IMR-90 (cell line): Measurements from ENCODE around the gene PI16. TPM values are rescaled to one million over a fixed set of nuclear protein-coding genes. Genes with fewer than 3 reads are reported as not detected.

Experiments
- ATAC-seq: fragments of 200-7000 bp; cut with Tn5 transposase; 2 replicates; pipeline ENCODE4 v1.9.1; 2020; ENCODE audit warnings: low read depth, mild to moderate bottlenecking, moderate library complexity
- BruUV-seq: library from RNA; stranded (reverse); fragments of 400-500 nt; replicated peaks from 2 replicates; lab custom pipeline; 2021; lab: Mats Ljungman, UMichigan
- CTCF ChIA-PET: fragments of 300-600 bp; formaldehyde crosslinking; extraction: SDS; loops from one replicate; lab custom pipeline; 2021; ENCODE audit warnings: antibody characterized with exemption; lab: Yijun Ruan, JAX
- POLR2A ChIA-PET: fragments of 300-600 bp; sonication (Branson Sonifier 250); formaldehyde crosslinking; loops from one replicate; lab custom pipeline; 2022; ENCODE audit warnings: antibody characterized with exemption; ENCODE audit not compliant: unreplicated experiment; lab: Charles Lee
- DNase-seq: peaks from one replicate; pipeline ENCODE4 v3.0.0; 2013
- H2AFZ ChIP-seq: replicated peaks from 2 replicates; pipeline ENCODE3; 2013; ENCODE audit warnings: low read length, mild to moderate bottlenecking; ENCODE audit not compliant: poor library complexity
- H2AK5ac ChIP-seq: 2 replicates; pipeline ENCODE4 v1.6.1; 2013; ENCODE audit warnings: low read depth, low read length, inconsistent platforms
- H2AK9ac ChIP-seq: replicated peaks from 2 replicates; pipeline ENCODE3; 2013; ENCODE audit warnings: mild to moderate bottlenecking, low read depth, low read length, moderate library complexity; ENCODE audit not compliant: poor library complexity
- H2BK120ac ChIP-seq: 2 replicates; pipeline ENCODE4 v1.6.1; 2013; ENCODE audit warnings: low read depth, low read length, inconsistent platforms
- H2BK15ac ChIP-seq: 3 replicates; pipeline ENCODE4 v1.6.1; 2013; ENCODE audit warnings: low read depth, low read length, inconsistent platforms
- H2BK20ac ChIP-seq: 2 replicates; pipeline ENCODE4 v1.6.1; 2013; ENCODE audit warnings: low read depth, mild to moderate bottlenecking, inconsistent platforms, low read length, moderate library complexity
- H2BK5ac ChIP-seq: 2 replicates; pipeline ENCODE4 v1.6.1; 2013; ENCODE audit warnings: mild to moderate bottlenecking, low read depth, low read length, inconsistent platforms; ENCODE audit not compliant: poor library complexity, severe bottlenecking
- H3K14ac ChIP-seq: replicated peaks from 2 replicates; pipeline ENCODE4 v1.6.1; 2013; ENCODE audit warnings: low read depth, low read length, inconsistent platforms
- H3K18ac ChIP-seq: 2 replicates; pipeline ENCODE4 v1.6.1; 2013; ENCODE audit warnings: low read depth, low read length, control low read depth
- H3K23ac ChIP-seq: 2 replicates; pipeline ENCODE4 v1.6.1; 2013; ENCODE audit warnings: low read depth, low read length, inconsistent platforms
- H3K27ac ChIP-seq: 2 replicates; pipeline ENCODE4 v1.5.1; 2013; ENCODE audit warnings: mild to moderate bottlenecking, control low read depth, low read length; ENCODE audit not compliant: insufficient read depth
- H3K27me3 ChIP-seq: 2 replicates; pipeline ENCODE4 v1.6.1; 2013; ENCODE audit warnings: low read length; ENCODE audit not compliant: control insufficient read depth, insufficient read depth
- H3K36me3 ChIP-seq: 2 replicates; pipeline ENCODE4 v1.6.1; 2013; ENCODE audit warnings: low read length, mixed read lengths; ENCODE audit not compliant: control insufficient read depth, insufficient read depth
- H3K4ac ChIP-seq: 2 replicates; pipeline ENCODE4 v1.6.1; 2013; ENCODE audit warnings: low read depth, low read length, inconsistent platforms
- H3K4me1 ChIP-seq: 2 replicates; pipeline ENCODE4 v1.6.1; 2013; ENCODE audit warnings: low read length, mixed read lengths; ENCODE audit not compliant: control insufficient read depth, insufficient read depth
- H3K4me2 ChIP-seq: 2 replicates; pipeline ENCODE4 v1.6.1; 2013; ENCODE audit warnings: low read depth, mild to moderate bottlenecking, control low read depth, low read length, moderate library complexity
- H3K4me3 ChIP-seq: 2 replicates; pipeline ENCODE4 v1.5.1; 2013; ENCODE audit warnings: low read depth, mild to moderate bottlenecking, control low read depth, low read length, moderate library complexity; ENCODE audit not compliant: insufficient read depth
- H3K56ac ChIP-seq: 2 replicates; pipeline ENCODE4 v1.6.1; 2013; ENCODE audit warnings: low read length, inconsistent platforms; ENCODE audit not compliant: insufficient read depth; ENCODE audit errors: extremely low read depth
- H3K79me1 ChIP-seq, 2 experiments: 2 replicates each; pipeline ENCODE4 v1.6.1; 2013; ENCODE audit warnings: low read length in 2 of 2, inconsistent platforms in 1 of 2, low read depth in 1 of 2
- H3K9ac ChIP-seq: 2 replicates; pipeline ENCODE4 v1.6.1; 2013; ENCODE audit warnings: low read depth, low read length, control low read depth
- H3K9me1 ChIP-seq: 2 replicates; pipeline ENCODE4 v1.6.1; 2013; ENCODE audit warnings: low read length, inconsistent platforms; ENCODE audit not compliant: insufficient read depth
- H3K9me3 ChIP-seq: 2 replicates; pipeline ENCODE4 v1.6.1; 2013; ENCODE audit warnings: low read length; ENCODE audit not compliant: control insufficient read depth, insufficient read depth
- H4K20me1 ChIP-seq: 2 replicates; pipeline ENCODE4 v1.6.1; 2013; ENCODE audit warnings: low read length, inconsistent platforms; ENCODE audit not compliant: insufficient read depth
- H4K5ac ChIP-seq: 2 replicates; pipeline ENCODE4 v1.6.1; 2013; ENCODE audit warnings: mild to moderate bottlenecking, low read depth, low read length, control low read depth
- H4K8ac ChIP-seq, 2 experiments: 2 replicates each; pipeline ENCODE4 v1.6.1; 2013; ENCODE audit warnings: low read depth in 2 of 2, low read length in 2 of 2, control low read depth in 1 of 2, inconsistent platforms in 1 of 2
- H4K91ac ChIP-seq: 2 replicates; pipeline ENCODE4 v1.6.1; 2013; ENCODE audit warnings: low read depth, low read length, inconsistent platforms; ENCODE audit not compliant: insufficient read depth
- CEBPB ChIP-seq: IDR thresholded peaks from 2 replicates; pipeline ENCODE4 v1.6.1; 2012; ENCODE audit warnings: low read depth, low read length, improper control_type of control experiment
- MXI1 ChIP-seq: IDR thresholded peaks from 2 replicates; pipeline ENCODE4 v1.6.1; 2012; ENCODE audit warnings: low read depth, mild to moderate bottlenecking, low read length, moderate library complexity, borderline replicate concordance
- NFE2L2 ChIP-seq: fragments of 150-350 bp; IDR thresholded peaks from 2 replicates; pipeline ENCODE4 v1.6.1; 2016; ENCODE audit warnings: low read depth, mild to moderate bottlenecking, low read length
- POLR2A ChIP-seq: IDR thresholded peaks from 2 replicates; pipeline ENCODE4 v1.6.1; 2012; ENCODE audit warnings: mild to moderate bottlenecking, low read depth, low read length
- RAD21 ChIP-seq: IDR thresholded peaks from 2 replicates; pipeline ENCODE4 v1.6.1; 2012; ENCODE audit warnings: low read length, improper control_type of control experiment
- RCOR1 ChIP-seq: IDR thresholded peaks from 2 replicates; pipeline ENCODE4 v1.6.1; 2012; ENCODE audit warnings: mild to moderate bottlenecking, low read length, improper control_type of control experiment; ENCODE audit not compliant: insufficient replicate concordance
- WGBS, 2 experiments: methylation state at CpG; one replicate each; pipeline versions ENCODE4 v1.1.5 to v1.1.7; 2013; ENCODE audit warnings: missing lambda C conversion rate in 2 of 2; ENCODE audit not compliant: insufficient read length in 1 of 2; ENCODE audit errors: extremely low coverage in 2 of 2; 5-methylcytosine and 5-hydroxymethylcytosine counted together
- dilution Hi-C: fragments of 300-500 bp; cut with HindIII; formaldehyde crosslinking; loops from one replicate; pipeline ENCODE4 v1.14.3; 2018; ENCODE audit warnings: low sequenced_read_pairs; ENCODE audit not compliant: unreplicated experiment
- in situ Hi-C: fragments of 300-500 bp; cut with MboI; formaldehyde crosslinking; loops from 3 replicates; pipeline ENCODE4 v1.14.3; 2019; ENCODE audit warnings: low sequenced_read_pairs, inconsistent platforms, mixed read lengths
- intact Hi-C: fragments of 100-400 bp; cut with micrococcal nuclease; formaldehyde crosslinking; loops from 2 replicates; pipeline ENCODE4 v1.10.0; 2022
- polyA plus RNA-seq, 3 experiments: library from polyadenylated mRNA; depleted of rRNA; stranded (reverse); fragments of >200 nt; gene quantifications; 2 replicates each; pipeline ENCODE4 v1.2.3, GENCODE V29; 2012; ENCODE audit warnings: low replicate concordance in 1 of 3
- total RNA-seq: library from RNA; depleted of rRNA; stranded (reverse); fragments of >200 nt; gene quantifications from 2 replicates; pipeline ENCODE4 v1.2.3, GENCODE V29; 2012

Gene PI16
- total and polyA plus RNA-seq, 2 of the 4 experiments (the other 2 are of a cell fraction), result 0.21 TPM; not detected in 1

- H2BK15ac ChIP-seq, result no peak overlapping the region
- H3K23ac ChIP-seq, result no peak overlapping the region
- intact Hi-C loops, result loop anchor here (1.0 kb wide), 2 partner anchors 93 to 212 kb away; partner anchors contain the start of gene C6orf89
- H2AK5ac ChIP-seq, result no peak overlapping the region
- no peak overlapping the region for H2AK9ac ChIP-seq
- H4K91ac ChIP-seq, result no peak overlapping the region
- CTCF ChIA-PET, result interaction anchor here (0.6 to 1.1 kb wide), 4 partner anchors 8 to 105 kb away, joined by 3 to 7 read pairs (median 4); partner anchors contain the start of gene C6orf89
- no peak overlapping the region for H3K4ac ChIP-seq
- WGBS, 2 experiments, result no CpG with 5 or more reads among the region's 11 CpGs
- no peaks in the 10 kb centered on the region for H3K9me3 ChIP-seq
- peaks cover 42 to 84% of the 10 kb centered on the region in 2 experiments for H3K79me1 ChIP-seq
- BruUV-seq, result no TSS peak
- no peak overlapping the region for H2AFZ ChIP-seq
- dilution Hi-C loops, result no loop called here
- H2BK5ac ChIP-seq, result no peak overlapping the region
- H2BK120ac ChIP-seq, result no peak overlapping the region
- no peak overlapping the region for H3K27ac ChIP-seq
- POLR2A ChIA-PET, result no interaction called here
- ATAC-seq, result no peak
- no peak overlapping the region for H3K4me2 ChIP-seq
- H3K4me1 ChIP-seq, result peaks cover 9% of the 10 kb centered on the region; the same call in 1 of the 2 replicates
- in situ Hi-C loops, result no loop called here
- no peak overlapping the region for H4K8ac ChIP-seq
- no peak overlapping the region for H3K9ac ChIP-seq
- H4K20me1 ChIP-seq, result peaks cover 79% of the 10 kb centered on the region
- TF ChIP-seq CEBPB (no peak), RCOR1 (no peak), MXI1 (no peak), POLR2A (no peak), RAD21 (no peak), NFE2L2 (no peak)
- no peak overlapping the region for H3K14ac ChIP-seq
- no peak overlapping the region for H3K56ac ChIP-seq
- peaks cover 63% of the 10 kb centered on the region for H3K36me3 ChIP-seq
- H3K27me3 ChIP-seq, result no peaks in the 10 kb centered on the region
- H4K5ac ChIP-seq, result no peak overlapping the region
- H2BK20ac ChIP-seq, result no peak overlapping the region; the same call in 1 of the 2 replicates
- no peak for DNase-seq
- peaks cover 13% of the 10 kb centered on the region for H3K9me1 ChIP-seq
- no peak overlapping the region for H3K4me3 ChIP-seq
- no peak overlapping the region for H3K18ac ChIP-seq
These were observed 24.1 kb downstream of the PI16 start for GRCh38 chr6:36978421-36979346.
